ENCODE results near the gene FAM149A.

Gene FAM149A

DNA sequence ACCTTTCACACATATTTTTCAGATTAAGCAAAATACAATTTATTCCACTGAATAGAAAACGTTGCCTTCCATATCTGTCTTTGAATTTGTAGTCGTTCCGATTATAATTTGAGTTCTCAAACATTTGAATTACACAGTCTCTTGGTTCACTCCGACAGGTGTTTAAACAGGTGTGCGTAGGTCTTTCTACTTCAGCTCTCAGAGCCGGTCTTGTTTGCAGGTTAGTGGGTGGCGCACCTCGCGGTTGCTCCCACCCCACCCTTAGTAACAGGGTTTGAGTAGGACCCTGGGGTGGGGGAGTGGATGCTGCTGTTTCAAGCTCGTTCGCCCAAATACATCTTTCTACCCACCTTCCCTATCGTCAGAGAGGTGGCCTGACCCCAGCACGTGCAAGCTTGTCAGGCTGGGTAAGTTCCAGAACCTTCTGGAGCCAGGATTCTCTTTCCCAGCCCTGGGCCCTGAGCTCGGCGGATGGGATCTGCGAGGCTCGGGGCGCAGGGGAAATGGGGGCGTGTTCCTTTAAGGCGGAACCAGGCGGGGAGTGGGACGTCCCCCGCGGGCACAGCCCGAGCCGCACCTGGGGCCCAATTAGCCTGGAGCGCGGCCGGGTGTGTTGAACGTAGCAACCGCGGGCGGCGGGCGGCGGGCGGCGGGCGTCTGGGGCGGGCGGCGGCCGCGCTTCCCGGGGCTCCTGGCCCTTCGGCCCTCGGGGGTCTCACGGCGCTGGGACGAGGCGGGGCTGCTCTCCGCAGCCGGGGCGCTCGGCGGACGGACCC, at the start of gene FAM149A:
Gene FAM149A, plus strand, starts transcription at position 591 of the 776 bp plus-strand sequence.
- peak; percentile 25 for DNase-seq

- DNase-seq = no peak
Observed at GRCh38 chr4:186058253-186058979, 46.1 kb upstream of the FAM149A start.

GRCh38 chr4:186058980-186059316, 45.6 kb upstream of the FAM149A start:
- no peak for DNase-seq

- no peak for DNase-seq
Observed at GRCh38 chr4:186061921-186062320, 42.6 kb upstream of the FAM149A start.

DNA sequence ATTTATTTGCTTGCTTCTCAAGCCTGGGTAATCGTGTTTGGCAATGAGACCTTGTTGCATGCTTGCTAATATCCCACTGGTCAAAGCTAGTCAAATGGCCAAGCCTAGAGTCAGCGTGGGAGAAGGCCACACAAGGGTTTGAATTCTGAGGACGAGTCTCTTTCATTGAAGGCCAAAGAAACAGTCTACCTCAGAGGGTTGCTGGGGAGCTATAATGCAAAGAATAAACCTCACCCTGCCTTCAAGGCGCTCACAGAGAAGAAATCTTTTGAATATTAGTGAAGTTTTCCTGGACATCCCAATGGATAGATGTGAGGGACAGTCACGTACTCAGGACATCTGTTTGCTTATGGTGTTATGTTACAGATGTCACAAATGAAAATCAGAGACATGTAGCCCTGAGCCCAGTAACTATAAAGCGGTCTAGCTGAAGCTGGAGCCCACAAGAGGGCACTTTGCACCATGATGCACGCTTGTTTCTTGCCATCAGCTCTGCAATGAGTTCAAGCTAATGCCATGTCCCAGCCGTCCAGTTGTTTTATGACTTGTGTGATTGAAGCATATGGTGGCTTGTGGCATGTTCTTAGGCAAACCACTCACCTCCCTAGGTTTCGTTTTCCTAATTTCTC, 36.6 kb upstream of the FAM149A start:
- peak; percentile 78 for DNase-seq

GRCh38 chr4:186068581-186069348, 35.7 kb upstream of the FAM149A start, which contains the start of gene TLR3:
Gene TLR3, plus strand, starts transcription at chr4:186069156. Its CDS starts 7,464 bp downstream, at chr4:186076620.
- DNase-seq = no peak

GRCh38 chr4:186069729-186070128, 34.8 kb upstream of the FAM149A start:
- no peak for DNase-seq

DNA sequence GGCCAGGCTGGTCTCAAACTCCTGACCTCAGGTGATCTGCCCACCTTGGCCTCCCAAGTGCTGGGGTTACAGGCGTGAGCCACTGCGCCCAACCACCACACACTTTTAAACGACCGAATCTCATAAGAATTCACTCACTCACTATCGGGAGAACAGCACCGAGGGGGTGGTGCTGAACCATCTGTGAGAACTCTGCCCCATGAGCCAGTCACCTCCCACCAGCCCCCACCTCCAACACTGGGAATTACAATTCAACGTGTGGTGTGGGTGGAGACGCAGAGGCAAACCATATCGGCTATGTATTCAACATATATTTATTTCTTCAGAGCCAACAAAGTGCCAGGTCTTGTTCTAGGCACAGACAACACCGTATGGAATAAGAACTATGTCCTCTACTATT, 32.0 kb upstream of the FAM149A start:
- DNase-seq = no peak

- DNase-seq = no peak
Observed at GRCh38 chr4:186074189-186074588, 30.3 kb upstream of the FAM149A start.

- DNase-seq = no peak
Observed at GRCh38 chr4:186078981-186079638, 25.4 kb upstream of the FAM149A start.

DNA sequence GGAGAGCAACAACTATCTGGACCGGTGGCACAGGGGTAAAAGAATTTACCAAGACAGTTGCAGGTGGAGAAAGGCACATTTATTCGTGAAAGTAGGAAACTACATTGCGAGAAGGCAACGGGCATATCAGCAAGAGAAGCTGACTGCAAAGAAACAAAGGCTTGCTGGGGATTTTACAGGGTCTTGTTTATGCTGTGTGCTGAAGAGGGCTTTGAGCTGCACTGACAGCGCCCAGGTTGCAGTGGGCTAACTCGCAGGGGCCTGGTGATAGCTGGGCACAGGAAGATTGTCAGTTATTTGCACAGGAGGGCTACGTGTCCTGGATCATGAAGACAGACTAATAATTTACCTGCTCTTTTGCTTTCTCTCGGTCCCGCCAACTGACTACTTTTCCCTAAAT, 24.8 kb upstream of the FAM149A start:
- no peak for DNase-seq

- no peak for DNase-seq
Observed at GRCh38 chr4:186081202-186081807, 23.2 kb upstream of the FAM149A start.

GRCh38 chr4:186082221-186082620, 22.3 kb upstream of the FAM149A start:
- no peak for DNase-seq

DNA sequence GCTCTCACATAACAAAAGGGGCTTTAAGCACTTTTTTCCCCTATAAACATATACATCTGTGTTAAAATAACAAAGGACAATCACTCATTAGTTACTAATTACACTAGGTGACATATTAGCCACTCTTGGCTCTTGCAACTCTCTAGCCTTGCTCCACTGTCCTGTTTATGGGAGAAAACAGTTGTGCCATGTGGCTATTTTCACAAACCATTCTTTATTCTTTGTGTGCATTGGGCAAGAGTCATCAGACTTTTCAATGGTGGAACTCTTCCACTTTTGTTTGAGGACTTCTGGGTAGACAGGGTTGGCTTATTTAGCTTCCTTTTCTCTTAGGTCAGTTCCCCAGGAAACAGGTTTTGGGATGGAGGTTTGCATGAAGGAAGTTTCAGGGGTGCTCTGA, 16.0 kb upstream of the FAM149A start:
- DNase-seq = no peak

- DNase-seq = no peak
Observed at GRCh38 chr4:186092296-186092695, 12.2 kb upstream of the FAM149A start.

GRCh38 chr4:186095406-186095805, 9.1 kb upstream of the FAM149A start:
- no peak for DNase-seq

DNA sequence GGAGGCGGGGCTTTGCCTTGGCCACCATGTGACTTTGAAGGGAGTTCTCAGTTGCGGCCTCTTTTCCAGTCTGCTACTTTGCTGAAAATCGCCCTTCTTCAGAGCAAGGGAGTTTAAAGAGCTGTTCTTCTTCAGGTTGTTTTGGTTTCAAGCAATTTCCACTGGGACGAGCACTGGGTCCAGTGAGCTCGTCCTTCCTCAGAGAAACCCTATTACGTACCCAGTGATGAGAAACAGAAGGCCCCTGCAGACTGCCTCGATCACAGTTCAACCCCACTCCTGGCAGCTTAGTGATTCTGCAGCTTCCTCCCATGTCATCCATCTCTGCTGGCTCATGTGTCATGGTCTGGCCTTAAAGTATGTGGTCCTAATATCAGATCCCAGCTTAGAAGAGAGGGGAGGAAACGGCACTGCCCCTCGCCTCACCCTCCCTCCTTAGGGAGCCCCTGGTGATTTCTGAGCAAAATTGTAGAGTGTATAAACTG, 7.8 kb upstream of the FAM149A start:
- DNase-seq = no peak

DNA sequence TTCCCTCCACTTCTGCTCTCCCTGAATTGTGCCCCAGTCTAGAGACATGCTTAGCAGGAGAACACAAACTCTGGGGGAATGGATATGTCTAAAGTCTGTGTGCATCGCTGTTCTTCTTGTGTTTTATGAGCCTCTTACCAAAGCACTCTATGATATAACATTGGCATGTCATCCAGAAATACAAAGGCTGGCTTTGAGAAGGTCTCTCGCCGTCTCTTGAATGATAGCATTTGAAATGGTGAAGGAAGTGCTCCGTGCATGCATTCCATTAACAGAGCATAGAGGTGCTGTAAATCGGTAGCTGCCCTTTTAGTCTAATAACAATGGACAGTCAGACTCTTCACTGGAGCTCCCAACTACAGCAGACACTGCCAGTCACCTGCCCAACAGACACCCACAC, 7.1 kb upstream of the FAM149A start:
- DNase-seq = no peak

DNA sequence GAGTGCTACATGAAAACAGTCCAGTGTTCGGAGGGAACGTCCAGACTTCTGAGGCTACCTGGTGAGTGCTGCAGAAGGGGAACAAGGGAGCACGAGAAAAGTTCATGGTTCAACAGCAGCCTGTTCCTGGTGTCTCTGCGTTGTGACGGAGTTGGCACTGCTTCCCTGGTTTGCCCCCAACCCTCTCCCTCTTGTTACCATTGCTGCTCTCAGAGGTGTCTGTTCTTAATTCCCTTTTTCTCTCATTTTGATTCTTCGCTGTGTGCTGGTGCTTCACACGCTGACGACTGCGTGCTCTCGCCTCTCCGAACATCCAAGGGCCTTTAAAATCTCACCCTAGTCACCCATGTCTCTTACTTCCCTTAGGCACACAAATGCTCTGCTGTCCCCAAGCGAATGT, 1.6 kb upstream of the FAM149A start:
- no peak for DNase-seq

- DNase-seq = no peak
Observed at GRCh38 chr4:186104890-186105646, 564 bp downstream of the FAM149A start.

- DNase-seq = peak; percentile 22
Observed at GRCh38 chr4:186105647-186106321, 1.3 kb downstream of the FAM149A start.
